Endothelial cell of umbilical vein (primary cell): ENCODE data around the gene HS6ST2.

Experiments used
- EZH2 ChIP-seq: IDR thresholded peaks from 2 replicates; pipeline ENCODE4 v1.6.1; 2012; ENCODE audit warnings: borderline replicate concordance, low read depth, mild to moderate bottlenecking, moderate library complexity, low read length, inconsistent platforms; ENCODE audit not compliant: severe bottlenecking
- GATA2 ChIP-seq: IDR thresholded peaks from 2 replicates; pipeline ENCODE4 v1.7.0; 2011; ENCODE audit warnings: low read depth, mild to moderate bottlenecking, moderate library complexity, mixed read lengths, low read length; ENCODE audit not compliant: insufficient read length, insufficient read depth
- JUN ChIP-seq: IDR thresholded peaks from 2 replicates; pipeline ENCODE4 v1.6.1; 2011; ENCODE audit warnings: borderline replicate concordance, low read depth; ENCODE audit not compliant: insufficient read length, insufficient read depth
- MAX ChIP-seq: IDR thresholded peaks from 2 replicates; pipeline ENCODE4 v1.6.1; 2011; ENCODE audit not compliant: insufficient read depth, insufficient read length
- MYC ChIP-seq: IDR thresholded peaks from one replicate; pipeline ENCODE4 v1.6.1; 2011; ENCODE audit warnings: mild to moderate bottlenecking, low read depth, low read length
- POLR2A ChIP-seq: IDR thresholded peaks from 2 replicates; pipeline ENCODE4 v1.6.1; 2012; ENCODE audit warnings: low read depth, mild to moderate bottlenecking, control low read depth, low read length
- POLR2AphosphoS5 ChIP-seq: IDR thresholded peaks from 2 replicates; pipeline ENCODE4 v1.6.1; 2012; ENCODE audit warnings: low read depth, mild to moderate bottlenecking, control low read depth, low read length, moderate library complexity; ENCODE audit not compliant: insufficient read depth
- TF ChIP-seq, protein P1 (sequence below), 2 donors: IDR thresholded peaks; 1 replicate in 1 of 2; 2 replicates in 1 of 2; pipeline ENCODE4 v1.5.1; 2011; ENCODE audit warnings: low read length in 2 of 2, mild to moderate bottlenecking in 2 of 2, moderate library complexity in 2 of 2, control low read depth in 1 of 2, inconsistent platforms in 1 of 2, low read depth in 1 of 2; ENCODE audit not compliant: insufficient read depth in 1 of 2; ENCODE audit errors: extremely low read depth in 1 of 2

DNA sequence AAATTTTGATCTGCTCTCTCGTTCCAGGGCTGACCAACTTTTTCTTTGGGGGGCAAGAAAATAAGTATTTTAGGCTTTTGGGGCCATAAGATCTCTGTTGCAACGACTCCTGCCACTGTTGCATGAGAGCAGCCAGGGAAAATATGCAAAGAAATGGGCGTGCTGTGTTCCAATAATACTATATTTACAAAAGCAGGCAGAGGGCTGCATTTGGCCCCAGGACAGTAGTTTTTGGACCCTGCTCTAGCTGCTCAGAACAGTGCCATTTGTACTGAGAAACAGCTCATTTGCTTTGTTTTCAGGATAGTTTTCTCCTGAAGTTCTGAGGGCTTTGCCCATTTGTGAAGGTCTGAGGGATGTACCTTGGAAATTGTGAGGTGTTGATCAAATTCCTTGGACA lies 334.5 kb downstream of the HS6ST2 start:
- TF ChIP-seq, protein P1, sequence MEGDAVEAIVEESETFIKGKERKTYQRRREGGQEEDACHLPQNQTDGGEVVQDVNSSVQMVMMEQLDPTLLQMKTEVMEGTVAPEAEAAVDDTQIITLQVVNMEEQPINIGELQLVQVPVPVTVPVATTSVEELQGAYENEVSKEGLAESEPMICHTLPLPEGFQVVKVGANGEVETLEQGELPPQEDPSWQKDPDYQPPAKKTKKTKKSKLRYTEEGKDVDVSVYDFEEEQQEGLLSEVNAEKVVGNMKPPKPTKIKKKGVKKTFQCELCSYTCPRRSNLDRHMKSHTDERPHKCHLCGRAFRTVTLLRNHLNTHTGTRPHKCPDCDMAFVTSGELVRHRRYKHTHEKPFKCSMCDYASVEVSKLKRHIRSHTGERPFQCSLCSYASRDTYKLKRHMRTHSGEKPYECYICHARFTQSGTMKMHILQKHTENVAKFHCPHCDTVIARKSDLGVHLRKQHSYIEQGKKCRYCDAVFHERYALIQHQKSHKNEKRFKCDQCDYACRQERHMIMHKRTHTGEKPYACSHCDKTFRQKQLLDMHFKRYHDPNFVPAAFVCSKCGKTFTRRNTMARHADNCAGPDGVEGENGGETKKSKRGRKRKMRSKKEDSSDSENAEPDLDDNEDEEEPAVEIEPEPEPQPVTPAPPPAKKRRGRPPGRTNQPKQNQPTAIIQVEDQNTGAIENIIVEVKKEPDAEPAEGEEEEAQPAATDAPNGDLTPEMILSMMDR (IDR thresholded peaks at IDR 0.05; ENCODE audit: extremely low read depth in 1 of 2, insufficient read depth in 1 of 2, low read depth in 1 of 2, low read length in 2 of 2) = no peak
- TF ChIP-seq POLR2A (no peak), EZH2 (no peak), POLR2AphosphoS5 (no peak), MAX (no peak), MYC (no peak), JUN (no peak), GATA2 (no peak)
